ENCODE data around the gene ANKFY1.
"Not testable (repeated sequence)": the region's sequence is repeated elsewhere in the genome, so short reads cannot be mapped to it uniquely, and the experiment has no call there.

Gene ANKFY1

DNA sequence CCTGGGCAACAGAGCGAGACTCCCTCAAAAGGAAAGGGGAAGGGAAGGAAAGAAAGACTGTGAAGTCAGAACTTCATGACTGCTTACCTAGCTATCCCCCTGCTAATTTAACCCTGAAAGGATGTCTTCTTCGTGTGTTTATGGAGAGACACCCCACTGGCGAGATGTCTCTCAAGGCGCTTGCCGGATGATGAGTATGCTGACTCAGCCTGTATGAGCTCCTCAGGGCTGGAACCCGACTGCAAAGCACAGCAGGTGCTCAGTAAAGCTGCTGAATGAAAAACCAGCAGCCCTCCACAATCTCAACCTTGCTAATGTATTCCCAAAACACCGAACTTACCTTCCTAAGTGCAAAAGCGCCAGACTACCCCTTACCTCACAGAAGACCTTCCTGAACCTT, 2.3 kb downstream of the ANKFY1 start:
- H3K4me3 ChIP-seq (ENCODE audit: insufficient read depth, low read depth, low read length, poor library complexity, severe bottlenecking): no peak overlapping the region
- no peak for DNase-seq
- no peaks in the 10 kb centered on the region for H3K27me3 ChIP-seq (replicated peaks; ENCODE audit: control insufficient read depth, insufficient read depth, low read length, poor library complexity, severe bottlenecking)
- H3K36me3 ChIP-seq (ENCODE audit: control insufficient read depth, insufficient read depth, low read length): peaks cover 11% of the 10 kb centered on the region
- no peaks in the 10 kb centered on the region for H3K9me3 ChIP-seq (ENCODE audit: control insufficient read depth, low read length)
- H3K4me1 ChIP-seq (ENCODE audit: control insufficient read depth, insufficient read depth, low read length, poor library complexity, severe bottlenecking): peaks cover 25% of the 10 kb centered on the region
- no peak overlapping the region for H3K27ac ChIP-seq (ENCODE audit: insufficient read depth, low read length, poor library complexity, severe bottlenecking)

DNA sequence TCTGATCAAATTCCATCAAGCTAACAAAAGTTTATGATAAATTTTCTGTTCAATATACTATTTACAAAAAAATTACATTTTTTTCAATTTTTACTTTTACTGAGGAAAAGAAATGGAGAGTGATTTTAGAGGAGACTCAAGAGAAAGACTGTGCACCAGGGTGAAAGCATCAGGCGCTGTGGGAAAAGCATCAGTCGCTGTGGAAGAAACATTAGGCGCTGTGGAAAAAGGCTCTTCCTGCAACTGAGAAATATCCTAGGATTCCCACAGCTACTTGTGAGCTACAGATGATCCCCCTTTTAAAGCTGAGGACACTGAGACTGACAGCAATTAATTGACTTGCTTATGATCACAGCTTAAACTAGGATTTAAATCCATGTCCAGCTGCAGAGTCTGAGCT, 4.9 kb downstream of the ANKFY1 start:
- DNase-seq: no peak
- no peak overlapping the region for H3K4me3 ChIP-seq (ENCODE audit: insufficient read depth, low read depth, low read length, poor library complexity, severe bottlenecking)
- H3K27ac ChIP-seq (ENCODE audit: insufficient read depth, low read length, poor library complexity, severe bottlenecking): no peak overlapping the region
- no peaks in the 10 kb centered on the region for H3K9me3 ChIP-seq (ENCODE audit: control insufficient read depth, low read length)
- no peaks in the 10 kb centered on the region for H3K27me3 ChIP-seq (replicated peaks; ENCODE audit: control insufficient read depth, insufficient read depth, low read length, poor library complexity, severe bottlenecking)
- peaks cover 20% of the 10 kb centered on the region for H3K4me1 ChIP-seq (ENCODE audit: control insufficient read depth, insufficient read depth, low read length, poor library complexity, severe bottlenecking)
- H3K36me3 ChIP-seq (ENCODE audit: control insufficient read depth, insufficient read depth, low read length): peaks cover 11% of the 10 kb centered on the region

DNA sequence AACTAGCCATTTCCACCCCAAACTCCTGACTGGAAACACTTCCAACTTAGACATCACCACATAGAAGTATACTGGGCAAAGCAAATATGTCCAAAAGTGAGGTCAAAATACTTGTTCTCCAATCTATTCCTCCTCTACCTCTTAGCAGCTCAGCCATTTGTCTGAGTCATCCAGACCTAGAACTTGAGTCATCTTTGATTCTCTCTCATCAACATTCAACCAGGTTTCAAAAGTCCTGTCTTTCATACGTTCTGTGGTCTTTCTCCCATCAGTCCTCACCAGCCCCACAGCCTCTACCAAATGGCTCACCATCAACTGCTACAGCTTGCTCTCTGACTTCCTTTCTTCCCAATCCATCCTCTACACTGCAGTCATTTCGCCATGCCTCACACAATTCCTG, 6.8 kb downstream of the ANKFY1 start:
- Histone ChIP-seq H3K4me3 (ENCODE audit: insufficient read depth, low read depth, low read length, poor library complexity, severe bottlenecking) (no peak overlapping the region), H3K9me3 (ENCODE audit: control insufficient read depth, low read length) (no peaks in the 10 kb centered on the region), H3K4me1 (ENCODE audit: control insufficient read depth, insufficient read depth, low read length, poor library complexity, severe bottlenecking) (peaks cover 13% of the 10 kb centered on the region), H3K36me3 (ENCODE audit: control insufficient read depth, insufficient read depth, low read length) (peaks cover 11% of the 10 kb centered on the region), H3K27ac (ENCODE audit: insufficient read depth, low read length, poor library complexity, severe bottlenecking) (no peak overlapping the region), H3K27me3 (replicated peaks; ENCODE audit: control insufficient read depth, insufficient read depth, low read length, poor library complexity, severe bottlenecking) (no peaks in the 10 kb centered on the region)
- DNase-seq: no peak

DNA sequence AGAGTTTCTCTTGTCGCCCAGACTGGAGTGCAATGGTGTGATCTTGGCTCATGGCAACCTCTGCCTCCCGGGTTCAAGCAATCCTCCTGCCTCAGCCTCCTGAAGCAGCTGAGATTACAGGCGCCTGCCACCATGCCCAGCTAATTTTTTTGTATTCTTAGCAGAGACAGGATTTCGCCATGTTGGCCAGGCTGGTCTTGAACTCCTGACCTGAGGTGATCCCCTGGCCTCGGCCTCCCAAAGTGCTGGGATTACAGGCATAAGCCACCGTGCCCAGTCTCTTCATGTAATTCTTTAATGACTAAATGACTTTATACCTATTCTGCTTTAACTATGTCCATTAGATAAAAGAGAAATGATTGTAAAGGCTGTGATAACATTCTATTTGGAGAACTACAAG, 8.5 kb downstream of the ANKFY1 start:
- not testable (repeated sequence) for DNase-seq; H3K4me3 ChIP-seq (ENCODE audit: insufficient read depth, low read depth, low read length, poor library complexity, severe bottlenecking); H3K27ac ChIP-seq (ENCODE audit: insufficient read depth, low read length, poor library complexity, severe bottlenecking); H3K27me3 ChIP-seq (replicated peaks; ENCODE audit: control insufficient read depth, insufficient read depth, low read length, poor library complexity, severe bottlenecking); H3K4me1 ChIP-seq (ENCODE audit: control insufficient read depth, insufficient read depth, low read length, poor library complexity, severe bottlenecking); H3K9me3 ChIP-seq (ENCODE audit: control insufficient read depth, low read length)
- H3K36me3 ChIP-seq (ENCODE audit: control insufficient read depth, insufficient read depth, low read length): peaks cover 10% of the 10 kb centered on the region

DNA sequence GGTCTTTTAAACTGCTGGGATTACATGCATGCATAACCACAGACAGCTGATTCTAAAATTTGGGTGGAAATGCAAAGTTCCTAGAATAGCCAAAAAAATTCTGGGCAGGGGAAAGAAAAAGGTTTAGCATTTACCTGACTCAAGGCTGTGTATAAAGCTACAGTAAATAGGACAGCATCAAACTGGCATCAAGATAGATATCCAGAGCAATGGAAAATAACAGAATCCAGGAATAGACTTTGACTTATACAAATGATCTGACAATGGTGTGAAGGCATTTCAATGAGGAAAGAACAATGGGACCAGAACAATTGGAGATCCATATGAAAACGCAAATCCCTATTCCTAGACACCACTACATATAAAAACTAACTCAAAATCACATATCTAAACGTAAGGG, 12.9 kb downstream of the ANKFY1 start:
- DNase-seq: no peak
- no peak overlapping the region for H3K27ac ChIP-seq (ENCODE audit: insufficient read depth, low read length, poor library complexity, severe bottlenecking)
- peaks cover 3% of the 10 kb centered on the region for H3K4me1 ChIP-seq (ENCODE audit: control insufficient read depth, insufficient read depth, low read length, poor library complexity, severe bottlenecking)
- no peaks in the 10 kb centered on the region for H3K9me3 ChIP-seq (ENCODE audit: control insufficient read depth, low read length)
- H3K27me3 ChIP-seq (replicated peaks; ENCODE audit: control insufficient read depth, insufficient read depth, low read length, poor library complexity, severe bottlenecking): no peaks in the 10 kb centered on the region
- H3K36me3 ChIP-seq (ENCODE audit: control insufficient read depth, insufficient read depth, low read length): no peaks in the 10 kb centered on the region
- H3K4me3 ChIP-seq (ENCODE audit: insufficient read depth, low read depth, low read length, poor library complexity, severe bottlenecking): no peak overlapping the region

DNA sequence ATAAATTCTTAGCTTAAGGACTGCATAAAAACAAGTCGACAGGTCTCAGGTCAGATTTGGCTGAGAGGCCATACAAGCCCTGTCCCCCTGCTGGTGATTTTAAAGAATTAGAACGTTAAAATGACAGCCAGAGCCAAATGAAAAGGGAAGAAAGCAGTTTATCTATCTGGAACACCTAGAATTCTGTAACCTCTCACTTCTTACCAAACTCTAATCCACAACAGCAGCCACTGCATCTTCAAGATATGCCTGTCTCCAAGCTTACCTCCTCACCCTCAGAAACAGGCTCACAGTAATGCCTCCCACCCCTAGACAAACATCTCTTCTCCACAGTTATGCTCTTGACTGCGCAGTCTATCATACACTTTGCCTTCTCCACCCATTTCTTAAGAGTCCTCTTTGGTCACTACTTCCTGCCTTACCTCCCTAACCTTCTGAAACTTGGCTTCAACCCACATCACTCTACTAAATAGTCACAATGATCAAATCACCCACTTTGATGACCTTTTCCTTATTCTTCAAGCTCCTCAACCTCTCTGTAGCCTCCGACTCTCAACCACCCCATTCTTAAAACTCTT, 14.2 kb downstream of the ANKFY1 start:
- H3K27ac ChIP-seq (ENCODE audit: insufficient read depth, low read length, poor library complexity, severe bottlenecking): no peak overlapping the region
- no peaks in the 10 kb centered on the region for H3K36me3 ChIP-seq (ENCODE audit: control insufficient read depth, insufficient read depth, low read length)
- H3K27me3 ChIP-seq (replicated peaks; ENCODE audit: control insufficient read depth, insufficient read depth, low read length, poor library complexity, severe bottlenecking): no peaks in the 10 kb centered on the region
- no peak overlapping the region for H3K4me3 ChIP-seq (ENCODE audit: insufficient read depth, low read depth, low read length, poor library complexity, severe bottlenecking)
- no peak for DNase-seq
- peaks cover 3% of the 10 kb centered on the region for H3K4me1 ChIP-seq (ENCODE audit: control insufficient read depth, insufficient read depth, low read length, poor library complexity, severe bottlenecking)
- H3K9me3 ChIP-seq (ENCODE audit: control insufficient read depth, low read length): no peaks in the 10 kb centered on the region

GRCh38 chr17:4248504-4249277, 15.1 kb downstream of the ANKFY1 start:
- Histone ChIP-seq H3K27me3 (replicated peaks; ENCODE audit: control insufficient read depth, insufficient read depth, low read length, poor library complexity, severe bottlenecking) (no peaks in the 10 kb centered on the region), H3K27ac (ENCODE audit: insufficient read depth, low read length, poor library complexity, severe bottlenecking) (no peak overlapping the region), H3K4me3 (ENCODE audit: insufficient read depth, low read depth, low read length, poor library complexity, severe bottlenecking) (no peak overlapping the region), H3K9me3 (ENCODE audit: control insufficient read depth, low read length) (no peaks in the 10 kb centered on the region), H3K36me3 (ENCODE audit: control insufficient read depth, insufficient read depth, low read length) (no peaks in the 10 kb centered on the region), H3K4me1 (ENCODE audit: control insufficient read depth, insufficient read depth, low read length, poor library complexity, severe bottlenecking) (peaks cover 3% of the 10 kb centered on the region)
- DNase-seq: no peak

- H3K27ac ChIP-seq (ENCODE audit: insufficient read depth, low read length, poor library complexity, severe bottlenecking): no peak overlapping the region
- peaks cover 3% of the 10 kb centered on the region for H3K4me1 ChIP-seq (ENCODE audit: control insufficient read depth, insufficient read depth, low read length, poor library complexity, severe bottlenecking)
- H3K36me3 ChIP-seq (ENCODE audit: control insufficient read depth, insufficient read depth, low read length): no peaks in the 10 kb centered on the region
- DNase-seq: no peak
- H3K27me3 ChIP-seq (replicated peaks; ENCODE audit: control insufficient read depth, insufficient read depth, low read length, poor library complexity, severe bottlenecking): no peaks in the 10 kb centered on the region
- no peak overlapping the region for H3K4me3 ChIP-seq (ENCODE audit: insufficient read depth, low read depth, low read length, poor library complexity, severe bottlenecking)
- no peaks in the 10 kb centered on the region for H3K9me3 ChIP-seq (ENCODE audit: control insufficient read depth, low read length)
Measured at GRCh38 chr17:4247971-4248388, 15.8 kb downstream of the ANKFY1 start.

DNA sequence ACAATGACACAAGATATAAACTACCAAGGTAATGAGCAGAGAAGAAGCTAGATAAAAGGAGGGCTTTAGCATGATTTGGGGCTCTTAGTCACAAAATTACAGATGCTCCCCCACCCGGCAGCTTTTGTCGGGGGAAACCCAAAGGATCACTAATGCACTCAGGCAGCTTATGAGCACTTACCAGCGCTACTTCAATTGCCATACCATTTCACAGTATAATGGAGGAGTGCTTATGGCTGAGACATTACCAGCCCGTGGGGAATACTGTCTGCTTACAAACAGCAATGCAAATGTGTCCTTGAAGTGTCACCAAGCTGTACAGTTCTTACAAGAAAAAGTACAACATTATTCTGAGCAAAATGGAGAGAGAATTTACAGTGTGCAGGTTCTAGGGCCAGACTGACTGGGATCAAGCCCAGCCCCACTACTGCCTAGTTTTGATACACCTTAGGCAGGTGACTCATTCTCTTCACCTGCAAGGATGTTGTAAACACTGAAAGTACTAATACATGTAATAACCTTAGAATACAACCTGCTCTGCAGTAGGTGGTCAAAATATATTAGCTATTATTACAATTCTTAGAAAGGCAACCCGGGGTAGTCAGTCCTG, 16.3 kb downstream of the ANKFY1 start:
- no peaks in the 10 kb centered on the region for H3K9me3 ChIP-seq (ENCODE audit: control insufficient read depth, low read length)
- H3K36me3 ChIP-seq (ENCODE audit: control insufficient read depth, insufficient read depth, low read length): peaks cover under 1% of the 10 kb centered on the region
- H3K27me3 ChIP-seq (replicated peaks; ENCODE audit: control insufficient read depth, insufficient read depth, low read length, poor library complexity, severe bottlenecking): no peaks in the 10 kb centered on the region
- no peak overlapping the region for H3K4me3 ChIP-seq (ENCODE audit: insufficient read depth, low read depth, low read length, poor library complexity, severe bottlenecking)
- peaks cover 3% of the 10 kb centered on the region for H3K4me1 ChIP-seq (ENCODE audit: control insufficient read depth, insufficient read depth, low read length, poor library complexity, severe bottlenecking)
- DNase-seq: no peak
- no peak overlapping the region for H3K27ac ChIP-seq (ENCODE audit: insufficient read depth, low read length, poor library complexity, severe bottlenecking)

DNA sequence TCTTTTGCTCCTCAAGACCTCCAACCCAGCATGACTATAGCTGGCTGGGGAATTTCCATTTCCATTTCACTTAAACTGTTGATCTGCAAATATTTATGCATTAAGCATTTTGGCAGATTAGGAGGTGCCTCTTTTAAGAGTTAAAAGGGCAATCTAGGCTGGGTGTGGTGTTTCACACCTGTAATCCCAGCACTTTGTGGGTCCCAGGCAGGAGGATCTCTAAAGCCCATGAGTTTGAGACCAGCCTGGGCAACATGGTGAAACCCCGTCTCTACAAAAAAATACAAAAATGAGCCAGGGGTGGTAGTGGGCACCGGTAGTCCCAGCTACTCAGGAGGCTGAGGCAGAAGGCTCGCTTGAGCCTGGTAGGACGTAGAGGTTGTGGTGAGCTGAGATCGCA, 17.1 kb downstream of the ANKFY1 start:
- no peak overlapping the region for H3K27ac ChIP-seq (ENCODE audit: insufficient read depth, low read length, poor library complexity, severe bottlenecking)
- peaks cover 9% of the 10 kb centered on the region for H3K36me3 ChIP-seq (ENCODE audit: control insufficient read depth, insufficient read depth, low read length)
- no peaks in the 10 kb centered on the region for H3K27me3 ChIP-seq (replicated peaks; ENCODE audit: control insufficient read depth, insufficient read depth, low read length, poor library complexity, severe bottlenecking)
- peaks cover 3% of the 10 kb centered on the region for H3K4me1 ChIP-seq (ENCODE audit: control insufficient read depth, insufficient read depth, low read length, poor library complexity, severe bottlenecking)
- no peaks in the 10 kb centered on the region for H3K9me3 ChIP-seq (ENCODE audit: control insufficient read depth, low read length)
- H3K4me3 ChIP-seq (ENCODE audit: insufficient read depth, low read depth, low read length, poor library complexity, severe bottlenecking): no peak overlapping the region
- no peak for DNase-seq
